OCI-LY3 (cell line): Measurements from ENCODE around the gene TULP4.

Experiments
- H2AFZ ChIP-seq: fragments of 200-600, 300-600 bp; shearing (Covaris generic); 2 replicates; pipeline ENCODE4 v1.6.0; 2014; ENCODE audit warnings: antibody characterized with exemption, low read depth, low read length
- H3K27ac ChIP-seq: fragments of 200-600, 300-600 bp; sonication (generic); 2 replicates; pipeline ENCODE4 v1.5.1; 2014; ENCODE audit warnings: mild to moderate bottlenecking, low read length, moderate library complexity, mixed read lengths
- H3K27me3 ChIP-seq: fragments of 200-600, 300-600 bp; sonication (generic); 2 replicates; pipeline ENCODE4 v1.6.1; 2014; ENCODE audit warnings: low read depth, low read length, mixed read lengths
- H3K36me3 ChIP-seq: fragments of 200-600, 300-600 bp; sonication (generic); replicated peaks from 2 replicates; pipeline ENCODE3; 2014; ENCODE audit warnings: low read depth, low read length, mixed read lengths
- H3K4me1 ChIP-seq: fragments of 300-600, 200-600 bp; sonication (generic); 2 replicates; pipeline ENCODE4 v1.6.1; 2014; ENCODE audit warnings: low read length, mixed read lengths
- H3K4me2 ChIP-seq: fragments of 200-600, 300-600 bp; sonication (generic); 2 replicates; pipeline ENCODE4 v1.6.1; 2014; ENCODE audit warnings: low read length, mixed read lengths
- H3K4me3 ChIP-seq: fragments of 300-600, 200-600 bp; sonication (generic); 2 replicates; pipeline ENCODE4 v1.5.1; 2014; ENCODE audit warnings: antibody characterized with exemption, mild to moderate bottlenecking, low read length, moderate library complexity
- H3K79me2 ChIP-seq: fragments of 300-600, 200-600 bp; shearing (Covaris generic); 2 replicates; pipeline ENCODE4 v1.6.1; 2014; ENCODE audit warnings: mild to moderate bottlenecking, low read length, mixed read lengths
- H3K9ac ChIP-seq: fragments of 300-600, 200-600 bp; shearing (Covaris generic); 2 replicates; pipeline ENCODE4 v1.6.0; 2014; ENCODE audit warnings: mild to moderate bottlenecking, low read length, moderate library complexity
- H3K9me3 ChIP-seq: fragments of 200-600, 300-600 bp; shearing (Covaris generic); 2 replicates; pipeline ENCODE4 v1.6.1; 2014; ENCODE audit warnings: low read length, mixed read lengths; ENCODE audit not compliant: insufficient read depth
- H4K20me1 ChIP-seq: fragments of 200-600, 300-600 bp; sonication (generic); 2 replicates; pipeline ENCODE4 v1.6.1; 2016; ENCODE audit warnings: low read length, mixed read lengths; ENCODE audit not compliant: insufficient read depth
- EZH2phosphoT487 ChIP-seq: fragments of 200-600 bp; shearing (Covaris generic); IDR thresholded peaks from 2 replicates; pipeline ENCODE4 v1.6.1; 2018; ENCODE audit warnings: antibody characterized with exemption, mixed run types, low read depth
- TF ChIP-seq, protein P1 (sequence below): fragments of 200-600, 300-600 bp; sonication (generic); IDR thresholded peaks from 2 replicates; pipeline ENCODE4 v1.5.1; 2014; ENCODE audit warnings: antibody characterized with exemption, low read length, low read depth

TULP4 gene

DNA sequence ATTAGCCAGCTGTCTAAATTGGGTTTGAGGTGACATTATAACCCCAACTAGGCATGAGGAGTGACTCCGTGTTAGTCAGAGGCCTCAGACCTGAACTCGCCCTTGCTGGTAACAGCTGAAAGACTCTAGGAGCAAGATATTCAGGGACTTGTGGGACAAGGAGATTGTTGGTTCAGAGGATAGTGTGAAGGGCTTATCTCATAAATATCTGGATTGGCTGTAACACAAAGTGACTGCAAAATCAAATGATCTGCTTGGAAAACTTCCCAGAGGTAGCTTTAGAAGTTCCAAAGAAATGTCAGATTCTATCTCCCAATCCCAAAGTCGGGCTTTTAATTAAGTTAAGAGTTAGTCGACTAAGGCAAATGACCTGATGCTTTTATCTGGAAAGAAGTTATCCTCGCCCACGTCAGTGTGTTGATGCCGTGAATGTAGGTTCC is 72.4 kb downstream of the TULP4 start:
- Histone ChIP-seq H3K9me3 (no peaks in the 10 kb centered on the region), H3K79me2 (no peaks in the 10 kb centered on the region), H4K20me1 (no peaks in the 10 kb centered on the region), H3K4me3 (no peak overlapping the region), H3K27ac (no peak overlapping the region), H3K4me2 (no peak overlapping the region), H3K27me3 (no peaks in the 10 kb centered on the region), H2AFZ (no peak overlapping the region), H3K36me3 (no peaks in the 10 kb centered on the region), H3K4me1 (peaks cover 4% of the 10 kb centered on the region), H3K9ac (no peak overlapping the region)
- TF ChIP-seq, protein P1, sequence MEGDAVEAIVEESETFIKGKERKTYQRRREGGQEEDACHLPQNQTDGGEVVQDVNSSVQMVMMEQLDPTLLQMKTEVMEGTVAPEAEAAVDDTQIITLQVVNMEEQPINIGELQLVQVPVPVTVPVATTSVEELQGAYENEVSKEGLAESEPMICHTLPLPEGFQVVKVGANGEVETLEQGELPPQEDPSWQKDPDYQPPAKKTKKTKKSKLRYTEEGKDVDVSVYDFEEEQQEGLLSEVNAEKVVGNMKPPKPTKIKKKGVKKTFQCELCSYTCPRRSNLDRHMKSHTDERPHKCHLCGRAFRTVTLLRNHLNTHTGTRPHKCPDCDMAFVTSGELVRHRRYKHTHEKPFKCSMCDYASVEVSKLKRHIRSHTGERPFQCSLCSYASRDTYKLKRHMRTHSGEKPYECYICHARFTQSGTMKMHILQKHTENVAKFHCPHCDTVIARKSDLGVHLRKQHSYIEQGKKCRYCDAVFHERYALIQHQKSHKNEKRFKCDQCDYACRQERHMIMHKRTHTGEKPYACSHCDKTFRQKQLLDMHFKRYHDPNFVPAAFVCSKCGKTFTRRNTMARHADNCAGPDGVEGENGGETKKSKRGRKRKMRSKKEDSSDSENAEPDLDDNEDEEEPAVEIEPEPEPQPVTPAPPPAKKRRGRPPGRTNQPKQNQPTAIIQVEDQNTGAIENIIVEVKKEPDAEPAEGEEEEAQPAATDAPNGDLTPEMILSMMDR: no peak
- TF ChIP-seq EZH2phosphoT487: no peak

DNA sequence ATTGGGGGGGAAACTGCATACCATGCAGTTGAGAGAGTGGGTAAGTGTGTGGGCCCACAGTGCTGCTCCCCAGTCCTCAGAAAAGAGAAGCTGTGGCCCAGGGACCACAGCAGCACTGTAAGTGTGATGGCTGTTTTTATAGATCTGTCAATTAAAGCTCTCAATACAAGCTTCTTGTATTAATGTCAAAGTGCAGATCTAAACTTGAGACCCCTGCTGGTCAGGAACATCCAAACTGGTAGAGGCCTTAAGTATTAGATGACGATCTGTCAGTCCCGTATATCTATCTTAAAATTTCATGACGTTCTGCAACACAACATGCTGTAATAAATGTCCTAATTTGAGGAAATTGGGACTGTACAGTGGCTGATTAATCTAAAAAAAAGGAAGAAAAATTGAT is 74.8 kb downstream of the TULP4 start:
- no peak overlapping the region for H3K4me2 ChIP-seq
- TF ChIP-seq EZH2phosphoT487: no peak
- TF ChIP-seq, protein P1: peak; percentile 47
- H3K27ac ChIP-seq: no peak overlapping the region
- no peaks in the 10 kb centered on the region for H3K9me3 ChIP-seq
- H3K36me3 ChIP-seq: no peaks in the 10 kb centered on the region
- peaks cover 4% of the 10 kb centered on the region for H3K4me1 ChIP-seq
- H3K4me3 ChIP-seq: no peak overlapping the region
- H3K9ac ChIP-seq: no peak overlapping the region
- no peaks in the 10 kb centered on the region for H3K27me3 ChIP-seq
- no peaks in the 10 kb centered on the region for H4K20me1 ChIP-seq
- H2AFZ ChIP-seq: no peak overlapping the region
- no peaks in the 10 kb centered on the region for H3K79me2 ChIP-seq

DNA sequence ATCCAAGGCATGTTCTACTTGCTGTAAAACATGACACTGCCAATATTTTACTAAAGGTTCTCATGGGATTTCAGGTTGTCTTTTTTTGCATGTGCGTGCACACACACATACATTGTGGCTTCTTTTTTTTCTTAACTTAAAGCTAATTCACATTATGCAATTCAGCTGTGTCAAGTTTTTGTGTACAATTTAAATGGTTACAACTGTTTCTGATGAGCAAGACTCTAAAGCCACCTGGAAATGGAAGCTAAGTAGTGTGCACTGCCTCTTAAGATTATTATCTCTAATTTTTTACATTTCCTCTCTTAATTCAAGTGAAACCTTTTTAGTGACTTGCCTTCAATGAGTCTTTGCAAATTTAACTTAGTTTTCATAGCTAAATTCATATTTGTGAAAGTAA is 75.3 kb downstream of the TULP4 start:
- Histone ChIP-seq H3K27ac (no peak overlapping the region), H3K27me3 (no peaks in the 10 kb centered on the region), H3K9ac (no peak overlapping the region), H2AFZ (no peak overlapping the region), H4K20me1 (no peaks in the 10 kb centered on the region), H3K36me3 (no peaks in the 10 kb centered on the region), H3K4me3 (no peak overlapping the region), H3K79me2 (no peaks in the 10 kb centered on the region), H3K4me1 (peaks cover 4% of the 10 kb centered on the region), H3K4me2 (no peak overlapping the region), H3K9me3 (no peaks in the 10 kb centered on the region)
- TF ChIP-seq, protein P1: no peak

DNA sequence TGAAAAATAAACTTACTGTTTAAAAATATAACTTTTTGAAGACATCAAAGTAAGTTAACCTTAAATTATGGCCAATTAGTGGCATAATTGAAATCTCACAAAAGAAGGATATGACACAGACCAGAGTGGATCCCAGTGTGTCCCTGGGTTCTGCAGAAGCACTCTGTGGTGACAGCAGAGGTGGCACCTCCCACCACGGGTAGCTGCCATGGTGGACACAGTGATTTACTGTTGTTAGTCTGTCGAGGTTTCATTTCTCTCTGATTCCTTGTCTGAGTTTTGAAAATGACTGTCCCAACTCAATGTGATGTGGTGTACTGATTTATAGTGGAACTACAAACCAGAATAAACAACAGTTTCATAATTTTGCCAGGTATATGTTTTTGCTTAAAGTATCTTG is 76.5 kb downstream of the TULP4 start:
- no peaks in the 10 kb centered on the region for H3K9me3 ChIP-seq
- no peak overlapping the region for H2AFZ ChIP-seq
- no peaks in the 10 kb centered on the region for H3K36me3 ChIP-seq
- H3K4me3 ChIP-seq: no peak overlapping the region
- H3K79me2 ChIP-seq: no peaks in the 10 kb centered on the region
- no peak overlapping the region for H3K4me2 ChIP-seq
- no peaks in the 10 kb centered on the region for H4K20me1 ChIP-seq
- no peaks in the 10 kb centered on the region for H3K27me3 ChIP-seq
- peaks cover 4% of the 10 kb centered on the region for H3K4me1 ChIP-seq
- TF ChIP-seq, protein P1: no peak
- TF ChIP-seq EZH2phosphoT487: no peak
- no peak overlapping the region for H3K27ac ChIP-seq
- H3K9ac ChIP-seq: no peak overlapping the region
